GM20000 (cell line): ENCODE results near the gene PLEKHM2.

Experiments used
- DNase-seq: peaks from one replicate; pipeline ENCODE4 v3.0.0; 2012; ENCODE audit warnings: low spot score
- CTCF ChIP-seq: IDR thresholded peaks from 2 replicates; pipeline ENCODE4 v1.5.1; 2012; ENCODE audit warnings: mild to moderate bottlenecking, control low read depth; ENCODE audit errors: extremely low read depth, missing control alignments

Gene PLEKHM2

GRCh38 chr1:15703562-15703961 lies 19.4 kb downstream of the PLEKHM2 start:
- DNase-seq: no peak
- TF ChIP-seq CTCF: no peak

DNA sequence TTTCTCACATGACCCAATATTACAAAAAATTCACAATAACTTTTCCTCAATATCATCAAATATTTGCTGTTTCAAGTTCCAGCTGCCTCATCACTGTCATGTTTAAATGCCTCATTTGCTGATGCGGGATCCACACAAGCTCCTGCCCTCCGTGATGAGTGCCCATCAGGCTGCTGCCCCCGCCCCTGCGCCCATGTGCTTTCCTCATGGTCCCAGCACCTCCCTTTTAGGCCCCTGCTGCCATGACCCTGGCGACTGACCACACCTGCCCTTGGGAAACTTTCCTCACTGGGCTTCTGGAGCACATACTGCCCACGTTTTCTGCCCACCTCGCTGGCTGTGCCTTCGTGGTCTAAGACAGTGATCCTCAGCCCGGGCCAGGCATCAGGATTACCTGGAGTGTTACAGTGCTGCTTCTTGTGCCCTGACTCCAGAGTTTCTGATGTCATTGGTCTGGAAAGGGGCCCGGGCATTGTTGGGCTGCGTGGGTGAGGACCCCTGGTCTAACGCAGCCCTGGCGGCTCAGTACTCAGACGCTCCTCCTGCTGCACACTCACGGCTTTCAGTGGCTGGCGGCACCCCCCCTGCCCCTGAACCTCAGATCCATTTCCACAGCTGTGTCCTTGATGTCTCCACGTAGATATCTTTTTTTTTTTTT lies 20.5 kb downstream of the PLEKHM2 start:
- no peak for TF ChIP-seq CTCF
- no peak for DNase-seq

- no peak for DNase-seq
- TF ChIP-seq CTCF: no peak
Observed at GRCh38 chr1:15705184-15705566, 21.1 kb downstream of the PLEKHM2 start.

DNA sequence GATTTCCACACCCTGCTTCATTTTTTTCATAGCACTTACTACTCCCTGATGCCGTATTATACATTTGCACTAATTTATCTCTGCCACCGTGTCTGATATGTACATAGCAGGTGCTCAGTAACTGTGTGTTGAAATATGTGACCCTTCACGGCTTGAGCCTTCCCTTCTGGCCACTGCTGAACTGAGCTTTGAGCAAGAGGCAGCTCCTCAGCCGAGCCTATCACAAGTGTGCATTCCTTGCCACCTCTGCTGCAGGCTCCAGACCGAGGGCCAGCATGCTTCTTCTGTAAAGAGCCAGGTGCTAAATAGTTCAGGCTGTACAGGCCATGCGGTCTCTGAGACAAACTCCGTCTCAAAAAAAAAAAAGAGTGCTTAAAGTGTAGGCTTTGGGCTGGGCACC lies 22.6 kb downstream of the PLEKHM2 start:
- TF ChIP-seq CTCF: no peak
- no peak for DNase-seq

- no peak for DNase-seq
- TF ChIP-seq CTCF: no peak
Observed at GRCh38 chr1:15707239-15707925, 23.3 kb downstream of the PLEKHM2 start.

DNA sequence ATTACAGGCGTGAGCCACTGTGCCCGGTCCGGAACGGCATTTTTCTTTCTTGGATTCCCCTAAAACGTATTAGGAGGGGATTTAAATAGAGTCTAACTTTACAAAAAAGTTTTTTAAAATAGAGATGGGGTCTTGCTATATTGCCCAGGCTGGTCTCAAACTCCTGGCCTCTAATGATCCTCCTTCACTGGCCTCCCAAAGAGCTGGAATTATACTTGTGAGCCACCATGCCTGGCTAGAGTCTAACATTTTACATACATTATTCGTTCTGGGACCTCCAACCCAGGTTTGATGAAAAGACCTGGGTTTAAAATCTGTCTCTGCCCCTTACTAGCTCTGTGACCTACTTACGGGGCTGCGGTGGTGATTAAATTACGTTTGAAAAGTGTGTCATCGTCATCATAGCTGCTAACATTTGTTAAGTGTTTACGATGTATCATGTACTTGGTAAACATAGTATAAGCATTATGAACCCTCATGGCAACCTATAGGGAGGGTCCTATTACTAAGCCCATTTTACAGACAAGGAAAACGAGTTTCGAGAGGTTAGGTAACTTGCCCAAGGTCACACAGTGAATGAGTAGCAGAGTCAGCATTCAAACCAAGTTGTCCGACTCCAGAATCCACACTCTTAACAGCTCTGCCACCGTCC lies 24.5 kb downstream of the PLEKHM2 start:
- no peak for TF ChIP-seq CTCF
- no peak for DNase-seq

- no peak for TF ChIP-seq CTCF
- no peak for DNase-seq
Observed at GRCh38 chr1:15709226-15709625, 25.1 kb downstream of the PLEKHM2 start.
